GM21390 (cell line): ENCODE results near the gene ESPL1.

Experiments
- ATAC-seq: cut with Tn5 transposase; IDR thresholded peaks from one replicate; pipeline ENCODE4 v1.9.1; 2021; ENCODE audit not compliant: unreplicated experiment

The ESPL1 gene

GRCh38 chr12:53333845-53334244, 65.7 kb downstream of the ESPL1 start:
- no peak for ATAC-seq

DNA sequence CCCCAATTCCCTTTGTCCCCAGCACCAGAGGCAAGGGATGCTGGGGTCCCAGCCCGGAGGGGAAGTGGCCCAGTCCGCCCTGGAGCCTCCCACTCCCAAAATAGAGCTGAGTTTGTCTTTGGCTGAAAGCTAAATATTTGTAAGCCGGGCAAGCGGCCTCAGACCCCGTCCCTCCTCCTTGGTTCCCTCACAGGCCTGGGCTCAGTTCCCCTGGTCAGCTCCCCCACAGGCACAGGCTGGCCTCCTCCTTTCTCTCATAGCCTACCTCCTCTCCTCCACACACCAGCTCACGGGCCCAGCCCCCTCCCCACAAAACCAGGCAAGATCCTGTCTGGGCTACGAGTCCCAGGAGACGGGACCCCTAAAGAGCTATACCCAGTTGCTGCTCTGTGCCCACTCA, 66.7 kb downstream of the ESPL1 start:
- no peak for ATAC-seq

DNA sequence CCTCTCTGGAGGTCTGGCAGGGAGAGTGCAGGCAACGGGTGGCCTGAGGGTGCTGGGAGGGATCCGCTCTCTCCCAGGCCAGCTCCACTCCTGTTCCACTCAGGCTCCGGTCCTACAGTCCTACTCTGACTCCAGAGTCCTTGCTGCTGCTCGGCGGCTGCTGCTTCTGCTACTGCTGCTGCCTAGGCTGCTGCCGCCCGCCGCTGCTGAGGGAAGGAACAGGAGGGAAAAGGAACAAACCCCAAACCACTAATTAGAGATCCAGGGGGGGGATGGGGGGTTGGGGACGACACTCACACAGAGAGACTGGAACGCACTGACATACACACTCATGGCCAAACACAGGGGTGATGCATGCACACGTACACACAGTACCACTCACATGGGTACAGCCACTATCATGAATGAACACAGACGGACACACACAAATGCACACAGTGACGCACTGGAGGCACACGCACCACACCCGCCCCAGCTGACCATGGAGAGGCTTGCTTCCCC, 68.1 kb downstream of the ESPL1 start, which contains the start of gene SP7:
SP7 (minus strand) TSS at position 174 of the 501 bp plus-strand sequence. CDS start 708 bp downstream, outside the sequence.
- ATAC-seq, result no peak

GRCh38 chr12:53338017-53338416, 69.9 kb downstream of the ESPL1 start:
- no peak for ATAC-seq

DNA sequence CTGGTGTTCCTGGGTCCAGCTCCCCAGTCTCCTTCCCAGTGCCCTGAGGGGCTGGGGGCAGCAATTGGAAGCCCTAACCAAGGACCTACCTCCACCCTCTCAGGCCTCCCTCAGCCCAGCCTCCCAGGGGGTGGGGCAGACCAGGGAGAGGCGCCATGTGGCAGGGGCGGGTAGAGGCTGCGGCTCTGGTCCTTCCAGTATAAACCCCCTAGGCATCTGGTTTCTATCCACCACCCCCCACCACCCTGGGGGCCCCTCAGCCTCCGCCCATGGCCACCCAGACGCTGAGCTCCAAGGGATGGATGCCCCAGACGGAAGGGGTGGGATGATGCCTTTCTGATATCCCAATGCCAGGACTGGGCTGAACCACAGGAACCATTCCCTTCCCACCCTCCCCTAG, 70.8 kb downstream of the ESPL1 start:
- ATAC-seq, result no peak

GRCh38 chr12:53340398-53340797, 72.3 kb downstream of the ESPL1 start:
- no peak for ATAC-seq
